Smooth muscle cell of the coronary artery (primary cell): ENCODE results near the gene C1orf185. TPM values are rescaled to one million over a fixed set of nuclear protein-coding genes. Genes with fewer than 3 reads are reported as not detected.

Experiments
- total RNA-seq: library from RNA; depleted of rRNA; stranded (reverse); fragments of >200 nt; gene quantifications from 2 replicates; pipeline ENCODE4 v1.2.3, GENCODE V29; 2014; ENCODE audit warnings: low replicate concordance

Gene C1orf185
- total RNA-seq, result not detected in 2 replicates

GRCh38 chr1:51101976-51102375 is at the start of gene C1orf185:
Gene C1orf185 (plus strand): TSS chr1:51102228. CDS start chr1:51102234, 6 bp downstream.

Other genes starting within 250 kb of the C1orf185 start
- 30.5 and 40.7 TPM in 2 replicates for gene FAF1, start 142.0 kb upstream of the C1orf185 start, total RNA-seq
- gene CDKN2C, start 132.0 kb upstream of the C1orf185 start, total RNA-seq, result 14.7 and 16.8 TPM in 2 replicates
- gene RNF11, start 134.0 kb downstream of the C1orf185 start, total RNA-seq, result 39.3 and 151 TPM in 2 replicates
- gene TTC39A, start 228.3 kb downstream of the C1orf185 start, total RNA-seq, result 0.35 and 0.60 TPM in 2 replicates